T-cell (primary cell): Measurements from ENCODE around the gene NOM1. TPM values are rescaled to one million over a fixed set of nuclear protein-coding genes. Genes with fewer than 3 reads are reported as not detected.
"Not testable (repeated sequence)": the region's sequence is repeated elsewhere in the genome, so short reads cannot be mapped to it uniquely, and the experiment has no call there.

Experiments used
- ATAC-seq, 4 experiments: fragments of 200-7000 bp in 3 of 4; fragments of 150-1000 bp in 1 of 4; cut with Tn5 transposase; replicated peaks in 1 of 4; 1 replicate in 3 of 4; 2 replicates in 1 of 4; pipeline ENCODE4 v1.10.0; 2021; ENCODE audit warnings: moderate library complexity in 3 of 4, mild to moderate bottlenecking in 2 of 4, moderate number of reproducible peaks in 1 of 4
- CTCF ChIA-PET, 2 donors: fragments of 300-600 bp; sonication (Branson Sonifier 250); formaldehyde crosslinking; loops; one replicate each; lab custom pipeline; 2022; ENCODE audit warnings: antibody characterized with exemption in 2 of 2; lab: Charles Lee
- POLR2A ChIA-PET, 2 donors: fragments of 300-600 bp; sonication (Branson Sonifier 250); formaldehyde crosslinking; loops; one replicate each; lab custom pipeline; 2022; ENCODE audit warnings: antibody characterized with exemption in 2 of 2; lab: Charles Lee
- DNase-seq, 35 experiments: peaks; one replicate each; pipeline versions ENCODE4 v3.0.0 to v3.0.0-alpha.2; 2013 to 2023
- H3K27ac ChIP-seq: one replicate; pipeline ENCODE4 v1.5.1; 2013; ENCODE audit warnings: low read length
- H3K27me3 ChIP-seq, 2 experiments: replicated peaks in 1 of 2; 1 replicate in 1 of 2; 2 replicates in 1 of 2; pipeline versions ENCODE4 v1.6.1 to v1.7.0; 2013; ENCODE audit warnings: low read length in 1 of 2, mixed read lengths in 1 of 2; ENCODE audit not compliant: control insufficient read depth in 2 of 2, insufficient read depth in 2 of 2; ENCODE audit errors: extremely low read depth in 1 of 2
- H3K36me3 ChIP-seq, 2 donors: 1 replicate in 1 of 2; 2 replicates in 1 of 2; pipeline versions ENCODE4 v1.6.1 to v1.7.0; 2013; ENCODE audit warnings: low read length in 1 of 2; ENCODE audit not compliant: control insufficient read depth in 2 of 2, insufficient read depth in 1 of 2; ENCODE audit errors: extremely low read depth in 1 of 2
- H3K4me1 ChIP-seq, 2 experiments: 1 replicate in 1 of 2; 2 replicates in 1 of 2; pipeline versions ENCODE4 v1.6.1 to v1.7.0; 2013; ENCODE audit warnings: low read length in 2 of 2, mixed read lengths in 1 of 2; ENCODE audit not compliant: insufficient read depth in 2 of 2, control insufficient read depth in 1 of 2; ENCODE audit errors: extremely low read depth in 1 of 2
- H3K4me3 ChIP-seq, 2 donors: 1 replicate in 1 of 2; 2 replicates in 1 of 2; pipeline versions ENCODE4 v1.5.1 to v1.7.0; 2013; ENCODE audit warnings: mild to moderate bottlenecking in 2 of 2, low read length in 1 of 2, moderate library complexity in 1 of 2; ENCODE audit not compliant: control insufficient read depth in 1 of 2; ENCODE audit errors: extremely low read depth in 1 of 2
- H3K9me3 ChIP-seq: 2 replicates; pipeline ENCODE4 v1.7.0; 2013
- H3K27ac Mint-ChIP-seq, 2 donors: one replicate each; pipeline ENCODE4 v1.8.0; 2020 to 2021; ENCODE audit warnings: mild to moderate bottlenecking in 2 of 2, mixed read lengths in 2 of 2
- H3K27me3 Mint-ChIP-seq, 2 donors: one replicate each; pipeline ENCODE4 v1.8.0; 2021 to 2022; ENCODE audit warnings: mixed read lengths in 2 of 2
- H3K36me3 Mint-ChIP-seq: one replicate; pipeline ENCODE4 v1.8.0; 2021; ENCODE audit warnings: mixed read lengths
- H3K4me1 Mint-ChIP-seq, 3 donors: one replicate each; pipeline ENCODE4 v1.8.0; 2020 to 2022; ENCODE audit warnings: mixed read lengths in 3 of 3, mild to moderate bottlenecking in 1 of 3
- H3K4me3 Mint-ChIP-seq, 3 donors: one replicate each; pipeline ENCODE4 v1.8.0; 2020 to 2022; ENCODE audit warnings: mild to moderate bottlenecking in 3 of 3, mixed read lengths in 3 of 3, moderate library complexity in 3 of 3
- H3K9me3 Mint-ChIP-seq, 3 donors: one replicate each; pipeline ENCODE4 v1.8.0; 2020 to 2022; ENCODE audit warnings: mixed read lengths in 3 of 3
- WGBS: methylation state at CpG from one replicate; pipeline ENCODE4 v1.1.5; 2013; ENCODE audit warnings: missing lambda C conversion rate; ENCODE audit not compliant: insufficient coverage; 5-methylcytosine and 5-hydroxymethylcytosine counted together
- total RNA-seq, 35 experiments: library from RNA in 6 of 35; stranded (reverse) in 6 of 35; fragments of 120-200 nt in 1 of 35; gene quantifications; one replicate each; pipeline versions ENCODE4 v1.2.1 to v1.2.4 and lab custom pipeline; 2013 to 2026

The NOM1 gene
- total RNA-seq, 5 donors from 2014 or later (not counting 1 experiment from before 2014, with no cell fraction given) = 31.7 to 47.8 (median 33.7) TPM

DNA sequence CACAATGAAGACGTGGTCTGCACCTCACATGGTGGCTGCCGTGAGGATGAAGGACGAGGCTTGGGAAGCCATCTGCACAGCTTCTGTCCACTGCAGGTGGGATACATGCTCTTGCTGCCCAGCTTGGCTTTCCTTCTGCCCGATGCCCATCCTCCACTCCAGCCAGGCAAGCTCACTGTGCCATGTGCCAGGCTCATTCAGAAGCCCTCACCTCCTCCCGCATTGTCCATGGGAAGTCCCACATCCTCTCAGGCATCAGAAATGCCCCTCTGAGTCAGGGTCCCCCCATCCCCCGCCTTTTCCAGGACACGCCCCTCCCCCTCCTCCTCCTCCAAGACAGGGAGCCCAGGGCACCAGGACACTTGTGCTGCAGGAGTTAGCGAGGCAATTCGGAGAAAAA lies 4.6 kb upstream of the NOM1 start:
- ChIA-PET POLR2A (no interaction called here), CTCF (no interaction called here)
- Mint-ChIP-seq H3K27me3 (peaks cover 18 to 33% of the 10 kb centered on the region in 2 donors), H3K36me3 (no peaks in the 10 kb centered on the region), H3K4me3 (no peak overlapping the region), H3K27ac (no peak overlapping the region), H3K9me3 (no peaks in the 10 kb centered on the region), H3K4me1 (peaks cover 1 to 5% (median 2%) of the 10 kb centered on the region in 3 donors)
- ATAC-seq (no peak), DNase-seq (no peak)
- 76% methylated on average over 5 of the region's 9 CpGs for WGBS
- peaks cover 2 to 43% of the 10 kb centered on the region in 2 experiments for H3K27me3 ChIP-seq
- no peak overlapping the region for H3K27ac ChIP-seq
- no peaks in the 10 kb centered on the region for H3K36me3 ChIP-seq
- H3K4me3 ChIP-seq = no peak overlapping the region
- H3K9me3 ChIP-seq = no peaks in the 10 kb centered on the region
- peaks cover 0 to 16% of the 10 kb centered on the region in 2 experiments for H3K4me1 ChIP-seq

DNA sequence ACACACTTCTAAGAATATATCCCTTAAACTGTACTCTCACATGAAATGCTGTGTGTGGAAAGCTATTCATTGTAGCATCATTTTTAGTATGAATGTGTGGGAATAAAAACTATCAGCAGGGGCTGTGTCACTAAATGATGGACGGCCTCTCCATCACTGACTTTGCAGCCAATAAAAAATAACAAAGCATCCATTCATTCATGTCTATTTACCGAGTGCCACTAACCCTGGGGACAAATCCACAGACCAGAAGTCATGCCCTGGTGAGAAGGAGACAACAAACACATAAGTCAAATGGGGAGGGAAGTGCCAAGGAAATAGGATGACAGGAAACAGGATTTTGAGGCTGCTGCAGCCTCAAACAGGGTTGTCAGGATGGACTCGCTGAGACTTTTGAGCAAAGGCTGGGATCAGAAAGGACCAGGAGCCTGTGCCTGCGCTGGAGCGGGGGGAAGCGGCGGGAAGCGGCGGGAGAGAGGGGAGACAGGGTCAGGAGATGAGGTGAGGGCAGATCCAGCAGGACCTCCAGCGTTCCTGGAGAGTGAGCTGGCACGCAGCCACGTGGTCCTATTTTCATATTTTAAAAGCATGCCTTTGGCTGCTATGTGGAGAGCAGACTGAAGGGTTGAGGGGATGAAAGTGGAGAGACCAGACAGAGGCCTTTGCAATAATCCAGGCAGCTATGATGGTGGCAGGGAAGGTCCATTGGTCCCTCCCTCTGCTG lies 2.2 kb upstream of the NOM1 start:
- Mint-ChIP-seq H3K27me3 (peaks cover 14 to 30% of the 10 kb centered on the region in 2 donors), H3K9me3 (no peaks in the 10 kb centered on the region), H3K4me1 (peaks cover 22 to 26% (median 24%) of the 10 kb centered on the region in 3 donors), H3K36me3 (peaks cover 3% of the 10 kb centered on the region), H3K4me3 (peak overlapping the region; percentile 54 to 56 (median 55)), H3K27ac (no peak overlapping the region)
- H3K4me3 ChIP-seq = no peak overlapping the region
- H3K4me1 ChIP-seq = peaks cover 11 to 37% of the 10 kb centered on the region in 2 experiments
- H3K27ac ChIP-seq = no peak overlapping the region
- ATAC-seq (no peak), DNase-seq (no peak)
- peaks cover 2 to 35% of the 10 kb centered on the region in 2 experiments for H3K27me3 ChIP-seq
- 87% methylated on average over 6 of the region's 12 CpGs for WGBS
- H3K9me3 ChIP-seq = no peaks in the 10 kb centered on the region
- CTCF ChIA-PET = interaction anchor here in 1 of 2 donors (0.6 to 0.8 kb wide), 2 partner anchors 20 to 24 kb away, joined by 3 read pairs; no protein-coding TSS in a partner anchor
- POLR2A ChIA-PET = interaction anchor here (0.5 to 0.6 kb wide), 3 partner anchors 17 to 92 kb away, joined by 3 to 5 read pairs (median 4); no protein-coding TSS in a partner anchor
- H3K36me3 ChIP-seq = peaks cover 0 to 2% of the 10 kb centered on the region in 2 donors

DNA sequence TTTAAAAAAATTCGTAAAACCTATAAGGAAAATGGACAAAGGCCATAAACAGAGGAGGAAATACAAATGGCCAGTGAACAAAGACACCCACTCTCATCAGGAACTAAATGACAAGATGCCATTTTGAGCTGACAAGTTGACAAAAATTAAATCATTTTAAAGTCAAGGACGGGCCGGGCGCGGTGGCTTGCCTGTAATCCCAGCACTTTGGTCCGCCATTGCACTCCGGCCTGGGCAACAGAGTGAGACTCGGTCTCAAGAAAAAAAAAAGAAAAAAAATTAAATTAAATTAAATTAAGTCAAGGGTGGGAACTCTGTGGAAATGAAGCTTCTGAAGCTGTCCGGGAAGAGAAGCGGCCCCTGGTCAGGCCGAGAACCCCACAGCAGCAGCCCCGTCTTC lies 1.2 kb upstream of the NOM1 start:
- CTCF ChIA-PET = interaction anchor here in 1 of 2 donors (2.6 kb wide), 1 partner anchor 55 kb away, joined by 16 read pairs; the partner anchor contains the start of gene LMBR1
- H3K4me3 Mint-ChIP-seq = peak overlapping the region in 2 of 3 donors; percentile 17 to 36
- H3K4me3 ChIP-seq = no peak overlapping the region

DNA sequence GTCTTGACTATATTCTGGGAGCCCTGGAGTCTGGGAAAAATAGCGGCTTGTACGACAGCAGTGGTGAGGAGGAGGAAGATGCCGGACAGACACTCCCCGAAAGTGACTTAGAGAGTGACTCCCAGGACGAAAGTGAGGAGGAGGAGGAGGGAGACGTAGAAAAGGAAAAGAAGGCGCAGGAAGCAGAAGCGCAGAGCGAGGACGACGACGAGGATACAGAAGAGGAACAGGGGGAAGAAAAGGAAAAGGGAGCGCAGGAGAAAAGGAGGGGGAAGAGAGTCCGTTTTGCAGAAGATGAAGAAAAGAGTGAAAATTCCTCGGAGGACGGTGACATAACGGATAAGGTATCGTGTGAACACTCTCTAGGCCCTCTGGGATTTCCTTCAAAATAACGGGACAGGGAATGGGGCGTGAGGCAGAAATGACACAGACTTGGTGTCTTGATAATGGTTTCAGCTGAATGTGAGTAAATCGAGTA lies 908 bp downstream of the NOM1 start:
- Histone ChIP-seq H3K36me3 (peaks cover 8 to 29% of the 10 kb centered on the region in 2 donors), H3K9me3 (no peaks in the 10 kb centered on the region), H3K4me1 (peaks cover 11 to 31% of the 10 kb centered on the region in 2 experiments), H3K27ac (no peak overlapping the region), H3K4me3 (peak overlapping the region; percentile 93), H3K27me3 (peaks cover 2 to 8% of the 10 kb centered on the region in 2 experiments)
- H3K27ac Mint-ChIP-seq = peak overlapping the region; percentile 74 to 79
- DNase-seq (no peak), ATAC-seq (no peak)
- 2% methylated on average over 21 of the region's 21 CpGs for WGBS
- peaks cover 28% of the 10 kb centered on the region for H3K36me3 Mint-ChIP-seq
- peak overlapping the region; percentile 92 to 97 (median 96) for H3K4me3 Mint-ChIP-seq
- H3K9me3 Mint-ChIP-seq = no peaks in the 10 kb centered on the region
- CTCF ChIA-PET = interaction anchor here in 1 of 2 donors (1.6 to 2.6 kb wide), 2 partner anchors 27 to 57 kb away, joined by 7 to 16 read pairs; partner anchors contain the start of gene LMBR1
- peaks cover 26 to 33% (median 27%) of the 10 kb centered on the region in 3 donors for H3K4me1 Mint-ChIP-seq
- POLR2A ChIA-PET = interaction anchor here (0.6 to 1.1 kb wide), 3 partner anchors 57 to 151 kb away, joined by 3 to 9 read pairs (median 4); partner anchors contain the start of gene LMBR1 (in 1 of the 2)
- peaks cover 0 to 4% of the 10 kb centered on the region in 2 donors for H3K27me3 Mint-ChIP-seq

More for the DNA sequence above, 1.2 kb upstream of the NOM1 start:
- H3K9me3 Mint-ChIP-seq = no peaks in the 10 kb centered on the region
- Histone ChIP-seq H3K36me3 (peaks cover 0 to 9% of the 10 kb centered on the region in 2 donors), H3K27me3 (peaks cover 2 to 25% of the 10 kb centered on the region in 2 experiments), H3K4me1 (peaks cover 11 to 35% of the 10 kb centered on the region in 2 experiments), H3K9me3 (no peaks in the 10 kb centered on the region), H3K27ac (no peak overlapping the region)
- H3K36me3 Mint-ChIP-seq = peaks cover 10% of the 10 kb centered on the region
- peaks cover 14 to 23% of the 10 kb centered on the region in 2 donors for H3K27me3 Mint-ChIP-seq
- H3K4me1 Mint-ChIP-seq = peaks cover 22 to 28% (median 26%) of the 10 kb centered on the region in 3 donors
- no peak for ATAC-seq
- DNase-seq = no peak
- POLR2A ChIA-PET = interaction anchor here in 1 of 2 donors (2.1 kb wide), 1 partner anchor 55 kb away, joined by 7 read pairs; the partner anchor contains the start of gene LMBR1
- no peak overlapping the region for H3K27ac Mint-ChIP-seq
- 100% methylated on average over 4 of the region's 12 CpGs for WGBS

DNA sequence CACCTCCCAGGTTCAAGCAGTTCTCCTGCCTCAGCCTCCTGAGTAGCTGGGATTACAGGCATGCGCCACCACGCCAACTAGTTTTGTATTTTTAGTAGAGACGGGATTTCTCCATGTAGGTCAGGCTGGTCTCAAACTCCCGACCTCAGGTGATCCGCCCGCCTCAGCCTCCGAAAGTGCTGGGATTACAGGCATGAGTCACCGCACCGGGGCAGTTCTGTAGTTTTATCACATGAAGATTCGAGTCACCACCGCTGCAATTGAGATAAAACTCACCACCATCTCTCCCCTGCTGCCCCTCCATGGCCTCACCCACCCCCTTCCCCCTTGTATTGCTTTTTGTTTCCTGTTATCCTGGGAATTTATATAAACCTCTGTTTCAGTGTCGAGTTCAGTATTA lies 3.7 kb downstream of the NOM1 start:
- H3K36me3 ChIP-seq = peaks cover 9 to 52% of the 10 kb centered on the region in 2 donors
- peaks cover 11 to 31% of the 10 kb centered on the region in 2 experiments for H3K4me1 ChIP-seq
- H3K27me3 Mint-ChIP-seq, H3K27me3 ChIP-seq, ATAC-seq, DNase-seq, POLR2A ChIA-PET, H3K4me3 ChIP-seq, CTCF ChIA-PET, H3K9me3 ChIP-seq, H3K4me3 Mint-ChIP-seq, H3K9me3 Mint-ChIP-seq, H3K27ac ChIP-seq, H3K27ac Mint-ChIP-seq: not testable (repeated sequence)
- Mint-ChIP-seq H3K36me3 (peaks cover 45% of the 10 kb centered on the region), H3K4me1 (peaks cover 27 to 33% (median 28%) of the 10 kb centered on the region in 3 donors)
- 40% methylated on average over 1 of the region's 12 CpGs for WGBS

DNA sequence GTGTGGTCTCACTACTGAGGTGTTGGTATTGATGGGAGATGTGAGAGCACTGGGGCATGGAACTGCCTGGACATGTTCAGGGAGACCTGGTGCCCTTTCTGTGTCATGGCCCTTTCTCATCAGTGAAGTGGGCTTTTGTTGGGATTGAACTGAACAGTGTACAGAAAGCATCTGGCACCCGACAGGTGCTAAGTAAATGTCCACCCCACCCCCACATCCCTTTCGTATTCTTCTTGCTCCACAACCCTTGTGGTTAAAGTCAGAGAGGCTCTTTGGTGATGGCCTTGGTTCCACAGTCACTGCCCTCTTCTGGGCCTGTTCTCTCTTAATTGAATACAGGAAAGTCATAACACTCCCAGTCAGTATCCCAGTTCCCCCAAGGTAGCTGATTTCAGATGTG lies 5.4 kb downstream of the NOM1 start:
- ChIA-PET POLR2A (no interaction called here), CTCF (interaction anchor here in 1 of 2 donors (1.0 kb wide), 1 partner anchor 50 kb away, joined by 3 read pairs; no protein-coding TSS in a partner anchor)
- H3K27ac ChIP-seq = no peak overlapping the region
- H3K9me3 Mint-ChIP-seq = no peaks in the 10 kb centered on the region
- peaks cover 54% of the 10 kb centered on the region for H3K36me3 Mint-ChIP-seq
- no peaks in the 10 kb centered on the region for H3K27me3 ChIP-seq
- peaks cover 9 to 66% of the 10 kb centered on the region in 2 donors for H3K36me3 ChIP-seq
- ATAC-seq (no peak), DNase-seq (no peak)
- WGBS = no CpG with 5 or more reads among the region's 2 CpGs
- H3K27ac Mint-ChIP-seq = no peak overlapping the region
- peaks cover 11 to 21% of the 10 kb centered on the region in 2 experiments for H3K4me1 ChIP-seq
- H3K4me3 Mint-ChIP-seq = no peak overlapping the region
- no peaks in the 10 kb centered on the region for H3K9me3 ChIP-seq
- H3K4me3 ChIP-seq = no peak overlapping the region
- H3K27me3 Mint-ChIP-seq = no peaks in the 10 kb centered on the region
- peaks cover 27 to 33% (median 28%) of the 10 kb centered on the region in 3 donors for H3K4me1 Mint-ChIP-seq
